Neuronal stem cell (in vitro differentiated cells): ENCODE data around the gene OTOG.
A peak's percentile ranks its signal among the peaks of the same experiment; 100 is the strongest.

Experiments used
- DNase-seq: peaks from one replicate; pipeline ENCODE4 v3.0.0-alpha.2; 2013; ENCODE audit warnings: low spot score
- H2AFZ ChIP-seq: one replicate; pipeline ENCODE4 v1.6.1; 2013; ENCODE audit warnings: mild to moderate bottlenecking, low read length, inconsistent platforms
- H2AK5ac ChIP-seq: 2 replicates; pipeline ENCODE4 v1.6.1; 2013; ENCODE audit warnings: low read depth, mild to moderate bottlenecking, inconsistent platforms, low read length, moderate library complexity, mixed read lengths
- H2BK120ac ChIP-seq: 2 replicates; pipeline ENCODE4 v1.6.1; 2013; ENCODE audit warnings: low read depth, mild to moderate bottlenecking, inconsistent platforms, low read length, moderate library complexity, mixed read lengths
- H2BK12ac ChIP-seq: one replicate; pipeline ENCODE4 v1.6.1; 2013; ENCODE audit warnings: low read length, inconsistent platforms
- H2BK15ac ChIP-seq: 2 replicates; pipeline ENCODE4 v1.6.1; 2013; ENCODE audit warnings: mild to moderate bottlenecking, low read length, inconsistent platforms, mixed read lengths
- H2BK5ac ChIP-seq: one replicate; pipeline ENCODE4 v1.6.1; 2013; ENCODE audit warnings: inconsistent platforms, mild to moderate bottlenecking, low read length, moderate library complexity
- H3K14ac ChIP-seq: one replicate; pipeline ENCODE4 v1.6.1; 2013; ENCODE audit warnings: low read length, inconsistent platforms
- H3K18ac ChIP-seq: 2 replicates; pipeline ENCODE4 v1.6.1; 2013; ENCODE audit warnings: low read length, inconsistent platforms
- H3K23ac ChIP-seq: 2 replicates; pipeline ENCODE4 v1.6.1; 2013; ENCODE audit warnings: low read depth, mild to moderate bottlenecking, mixed read lengths, low read length, inconsistent platforms; ENCODE audit not compliant: poor library complexity
- H3K27ac ChIP-seq: replicated peaks from 3 replicates; pipeline ENCODE4 v1.5.1; 2013; ENCODE audit warnings: low read length, inconsistent platforms
- H3K27me3 ChIP-seq, 3 experiments: 2 replicates each; pipeline ENCODE4 v1.6.1; 2013; ENCODE audit warnings: low read length in 3 of 3, mild to moderate bottlenecking in 2 of 3, inconsistent platforms in 1 of 3, low read depth in 1 of 3, mixed read lengths in 1 of 3, moderate library complexity in 1 of 3; ENCODE audit not compliant: control insufficient read depth in 3 of 3, insufficient read depth in 3 of 3
- H3K36me3 ChIP-seq, 2 donors: replicated peaks in 1 of 2; 2 replicates each; pipeline ENCODE4 v1.6.1; 2013; ENCODE audit warnings: low read length in 2 of 2; ENCODE audit not compliant: control insufficient read depth in 2 of 2, insufficient read depth in 2 of 2
- H3K4ac ChIP-seq: 2 replicates; pipeline ENCODE4 v1.6.1; 2013; ENCODE audit warnings: inconsistent platforms, mild to moderate bottlenecking, low read length, moderate library complexity
- H3K4me1 ChIP-seq, 2 donors: 1 replicate in 1 of 2; 2 replicates in 1 of 2; pipeline ENCODE4 v1.6.1; 2013; ENCODE audit warnings: low read length in 2 of 2, low read depth in 1 of 2; ENCODE audit not compliant: control insufficient read depth in 2 of 2, insufficient read depth in 1 of 2
- H3K4me2 ChIP-seq: one replicate; pipeline ENCODE4 v1.6.1; 2013; ENCODE audit warnings: mild to moderate bottlenecking, low read length, inconsistent platforms; ENCODE audit not compliant: insufficient read depth, poor library complexity, severe bottlenecking
- H3K4me3 ChIP-seq, 2 donors: 2 replicates each; pipeline ENCODE4 v1.5.1; 2013; ENCODE audit warnings: low read length in 2 of 2, mild to moderate bottlenecking in 2 of 2, inconsistent platforms in 1 of 2, moderate library complexity in 1 of 2
- H3K79me1 ChIP-seq: one replicate; pipeline ENCODE4 v1.6.1; 2013; ENCODE audit warnings: low read depth, mild to moderate bottlenecking, inconsistent platforms, low read length, moderate library complexity
- H3K9ac ChIP-seq: one replicate; pipeline ENCODE4 v1.6.1; 2013; ENCODE audit warnings: mild to moderate bottlenecking, low read depth, low read length, inconsistent platforms; ENCODE audit not compliant: poor library complexity
- H3K9me3 ChIP-seq, 2 donors: replicated peaks in 1 of 2; 2 replicates each; pipeline versions ENCODE3 to v1.6.1; 2013; ENCODE audit warnings: low read length in 2 of 2, mild to moderate bottlenecking in 2 of 2, inconsistent platforms in 1 of 2, low read depth in 1 of 2, mixed read lengths in 1 of 2, moderate library complexity in 1 of 2; ENCODE audit not compliant: control insufficient read depth in 2 of 2, insufficient read depth in 1 of 2
- H4K8ac ChIP-seq: one replicate; pipeline ENCODE4 v1.6.1; 2013; ENCODE audit warnings: low read depth, mild to moderate bottlenecking, inconsistent platforms, low read length, moderate library complexity
- H4K91ac ChIP-seq: one replicate; pipeline ENCODE4 v1.6.1; 2013; ENCODE audit warnings: low read length, low read depth, mild to moderate bottlenecking, inconsistent platforms; ENCODE audit not compliant: poor library complexity
- WGBS, 2 donors: extraction: QIAGEN DNeasy Blood & Tissue Kit; methylation state at CpG; one replicate each; pipeline ENCODE4 v1.1.7; 2013; ENCODE audit warnings: missing lambda C conversion rate in 2 of 2, mixed read lengths in 1 of 2; ENCODE audit not compliant: insufficient read length in 2 of 2, insufficient replicate concordance in 1 of 2; ENCODE audit errors: extremely low coverage in 2 of 2; 5-methylcytosine and 5-hydroxymethylcytosine counted together

Gene OTOG

DNA sequence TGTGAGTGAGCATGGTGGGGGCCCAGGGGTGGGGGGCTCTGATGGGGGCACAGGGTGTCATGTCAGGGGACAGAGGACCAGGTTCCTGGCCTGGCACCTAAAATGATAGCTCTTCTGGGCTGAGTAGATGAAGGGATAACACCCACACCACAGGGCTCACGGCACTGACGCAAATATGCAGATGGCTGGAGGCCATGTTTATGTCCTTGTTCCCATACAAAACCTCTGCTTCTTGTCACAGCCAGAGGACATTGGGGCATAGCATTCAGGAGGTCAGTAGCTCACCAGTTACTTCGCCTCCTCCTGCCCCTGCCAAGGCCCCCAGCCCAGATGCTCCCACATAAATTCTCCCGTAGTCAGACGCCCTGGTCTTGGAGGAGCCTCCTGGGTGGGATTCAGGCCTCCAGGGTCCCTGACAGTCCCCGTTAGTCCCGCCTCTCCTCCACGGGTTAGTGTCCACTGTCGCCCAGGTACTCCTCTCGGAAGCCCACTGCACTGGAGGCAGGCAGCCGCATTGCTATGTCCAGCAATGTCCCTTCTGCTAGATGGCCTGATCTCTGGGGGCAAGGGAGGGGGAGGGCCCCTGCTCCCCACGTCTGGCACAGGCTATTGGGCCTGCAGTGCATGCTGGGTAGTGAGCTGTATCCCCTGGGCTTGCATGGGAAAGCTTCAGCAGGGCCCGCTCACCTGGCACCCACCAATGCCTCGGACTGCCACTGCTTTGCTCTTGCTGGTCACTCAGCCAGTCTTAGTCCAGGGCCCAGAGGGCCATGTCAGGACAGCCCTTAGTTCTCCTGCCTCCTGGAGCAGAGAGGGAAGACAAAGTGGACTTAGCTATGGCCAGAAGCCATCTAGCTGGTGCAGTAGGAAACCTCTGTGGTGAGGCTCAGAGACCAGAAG is 96.7 kb downstream of the OTOG start:
- Histone ChIP-seq H3K18ac (peak overlapping the region; percentile 41), H4K91ac (no peak overlapping the region), H2BK15ac (no peak overlapping the region), H2BK120ac (no peak overlapping the region), H3K4me3 (no peak overlapping the region), H3K14ac (peak overlapping the region; percentile 25), H2AK5ac (peak overlapping the region; percentile 71), H3K9me3 (no peaks in the 10 kb centered on the region), H3K4ac (no peak overlapping the region), H3K4me2 (no peak overlapping the region), H3K27ac (no peak overlapping the region), H2BK12ac (no peak overlapping the region), H3K27me3 (peaks cover 0 to 13% (median 2%) of the 10 kb centered on the region in 3 experiments), H4K8ac (no peak overlapping the region), H3K36me3 (no peaks in the 10 kb centered on the region), H3K79me1 (no peaks in the 10 kb centered on the region), H3K23ac (peak overlapping the region; percentile 46), H3K4me1 (no peaks in the 10 kb centered on the region), H2BK5ac (peak overlapping the region; percentile 85), H2AFZ (peak overlapping the region; percentile 14), H3K9ac (peak overlapping the region; percentile 3)
- DNase-seq: no peak
- no CpG with 5 or more reads among the region's 14 CpGs for WGBS, 2 donors

GRCh38 chr11:17645190-17645970 is 98.3 kb downstream of the OTOG start:
- Histone ChIP-seq H3K4ac (no peak overlapping the region), H2AFZ (no peak overlapping the region), H3K27ac (no peak overlapping the region), H4K91ac (no peak overlapping the region), H2BK120ac (no peak overlapping the region), H3K23ac (peak overlapping the region; percentile 20), H4K8ac (no peak overlapping the region), H2AK5ac (no peak overlapping the region), H3K4me3 (no peak overlapping the region), H3K9ac (no peak overlapping the region), H3K79me1 (no peaks in the 10 kb centered on the region), H3K27me3 (peaks cover 0 to 28% (median 2%) of the 10 kb centered on the region in 3 experiments), H3K18ac (no peak overlapping the region), H3K14ac (no peak overlapping the region), H3K4me1 (no peaks in the 10 kb centered on the region), H3K36me3 (no peaks in the 10 kb centered on the region), H3K9me3 (no peaks in the 10 kb centered on the region), H2BK12ac (no peak overlapping the region), H3K4me2 (no peak overlapping the region), H2BK15ac (no peak overlapping the region), H2BK5ac (no peak overlapping the region)
- no CpG with 5 or more reads among the region's 15 CpGs for WGBS, 2 donors
- no peak for DNase-seq

DNA sequence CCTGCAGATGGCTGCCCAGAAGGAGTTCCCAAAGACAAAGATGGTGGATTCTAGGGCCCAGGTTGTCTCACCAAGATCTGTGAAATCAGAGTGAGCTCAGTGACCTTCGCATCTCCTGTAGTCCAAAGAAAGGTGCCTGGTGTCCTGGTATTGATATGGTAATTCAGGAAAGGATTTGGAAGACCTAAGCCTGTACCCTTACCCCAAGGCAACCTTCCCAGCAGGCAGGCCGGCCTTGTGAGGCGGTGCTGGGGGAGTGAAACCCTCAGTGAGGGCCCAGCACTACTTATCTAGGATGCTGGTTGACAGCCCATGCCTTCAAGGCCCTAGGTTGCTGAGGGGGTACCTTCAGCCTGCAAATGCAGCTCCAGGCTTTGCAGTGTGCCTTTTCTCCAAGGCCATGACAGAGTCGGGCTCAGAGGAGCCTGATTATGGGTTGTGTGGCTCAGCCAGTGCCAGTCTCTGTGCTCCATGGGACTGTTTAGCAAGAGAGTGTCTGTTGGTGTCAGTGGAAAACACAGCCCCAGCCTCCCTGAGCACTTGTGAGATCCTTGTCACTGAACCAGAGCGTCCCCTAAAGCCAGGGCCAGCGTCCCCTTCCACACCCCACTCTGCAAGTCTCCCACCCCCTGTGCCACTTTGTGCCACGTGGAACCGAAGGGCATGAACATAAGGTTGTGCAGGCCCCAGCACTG is 99.5 kb downstream of the OTOG start:
- no peak overlapping the region for H2BK5ac ChIP-seq
- DNase-seq: no peak
- WGBS, 2 donors: no CpG with 5 or more reads among the region's 8 CpGs

More for the DNA sequence above, 99.5 kb downstream of the OTOG start:
- H3K9me3 ChIP-seq: no peaks in the 10 kb centered on the region
- peak overlapping the region; percentile 22 for H2AK5ac ChIP-seq
- H2AFZ ChIP-seq: no peak overlapping the region
- H4K91ac ChIP-seq: no peak overlapping the region
- H3K4me1 ChIP-seq: no peaks in the 10 kb centered on the region
- peak overlapping the region; percentile 1 for H3K9ac ChIP-seq
- no peak overlapping the region for H3K23ac ChIP-seq
- no peak overlapping the region for H2BK12ac ChIP-seq
- H2BK15ac ChIP-seq: no peak overlapping the region
- H2BK120ac ChIP-seq: no peak overlapping the region
- H3K27ac ChIP-seq: no peak overlapping the region
- H3K79me1 ChIP-seq: no peaks in the 10 kb centered on the region
- H3K27me3 ChIP-seq: peaks cover 0 to 40% (median 2%) of the 10 kb centered on the region in 3 experiments
- H3K36me3 ChIP-seq: no peaks in the 10 kb centered on the region
- H4K8ac ChIP-seq: no peak overlapping the region
- peak overlapping the region; percentile 65 for H3K14ac ChIP-seq
- no peak overlapping the region for H3K4me2 ChIP-seq
- no peak overlapping the region for H3K4me3 ChIP-seq
- no peak overlapping the region for H3K18ac ChIP-seq
- H3K4ac ChIP-seq: no peak overlapping the region
